Skeletal muscle satellite cell (primary cell): ENCODE measurements around the gene CALML5.

Experiments
- H3K27me3 ChIP-seq: 2 replicates; pipeline ENCODE4 v1.7.0; 2013; ENCODE audit warnings: low read length; ENCODE audit not compliant: control insufficient read depth, insufficient read depth
- H3K36me3 ChIP-seq: 2 replicates; pipeline ENCODE4 v1.7.0; 2013; ENCODE audit warnings: mild to moderate bottlenecking, control low read depth, low read length; ENCODE audit not compliant: insufficient read depth
- H3K4me1 ChIP-seq: 2 replicates; pipeline ENCODE4 v1.7.0; 2013; ENCODE audit warnings: low read length; ENCODE audit not compliant: control insufficient read depth, insufficient read depth
- H3K4me2 ChIP-seq: 2 replicates; pipeline ENCODE4 v1.7.0; 2013; ENCODE audit warnings: mild to moderate bottlenecking, low read length
- H3K4me3 ChIP-seq: 2 replicates; pipeline ENCODE4 v1.7.0; 2013; ENCODE audit warnings: low read length
- H3K9ac ChIP-seq: 2 replicates; pipeline ENCODE4 v1.7.0; 2013; ENCODE audit warnings: mild to moderate bottlenecking, low read depth, low read length, moderate library complexity
- H3K9me3 ChIP-seq: replicated peaks from 2 replicates; pipeline ENCODE4 v1.7.0; 2013; ENCODE audit warnings: mild to moderate bottlenecking, control low read depth, low read length

CALML5 gene

GRCh38 chr10:5540080-5540479 lies 40.7 kb upstream of the CALML5 start:
- Histone ChIP-seq H3K4me1 (peaks cover 5% of the 10 kb centered on the region), H3K27me3 (no peaks in the 10 kb centered on the region), H3K4me2 (no peak overlapping the region), H3K9ac (no peak overlapping the region), H3K4me3 (no peak overlapping the region), H3K9me3 (no peaks in the 10 kb centered on the region), H3K36me3 (no peaks in the 10 kb centered on the region)

- H3K9me3 ChIP-seq: no peaks in the 10 kb centered on the region
- H3K4me3 ChIP-seq: no peak overlapping the region
- no peaks in the 10 kb centered on the region for H3K27me3 ChIP-seq
- H3K4me1 ChIP-seq: peaks cover 15% of the 10 kb centered on the region
- no peaks in the 10 kb centered on the region for H3K36me3 ChIP-seq
- H3K4me2 ChIP-seq: no peak overlapping the region
- H3K9ac ChIP-seq: no peak overlapping the region
Observed at GRCh38 chr10:5538892-5539651, 39.7 kb upstream of the CALML5 start.

GRCh38 chr10:5538446-5538845 lies 39.1 kb upstream of the CALML5 start:
- no peak overlapping the region for H3K9ac ChIP-seq
- peaks cover 4% of the 10 kb centered on the region for H3K27me3 ChIP-seq
- no peak overlapping the region for H3K4me2 ChIP-seq
- H3K4me3 ChIP-seq: no peak overlapping the region
- no peaks in the 10 kb centered on the region for H3K9me3 ChIP-seq
- H3K36me3 ChIP-seq: no peaks in the 10 kb centered on the region
- peaks cover 16% of the 10 kb centered on the region for H3K4me1 ChIP-seq

GRCh38 chr10:5537684-5538083 lies 38.3 kb upstream of the CALML5 start:
- no peaks in the 10 kb centered on the region for H3K36me3 ChIP-seq
- H3K4me3 ChIP-seq: no peak overlapping the region
- H3K27me3 ChIP-seq: peaks cover 11% of the 10 kb centered on the region
- H3K4me1 ChIP-seq: peaks cover 16% of the 10 kb centered on the region
- H3K9ac ChIP-seq: no peak overlapping the region
- H3K9me3 ChIP-seq: no peaks in the 10 kb centered on the region
- no peak overlapping the region for H3K4me2 ChIP-seq

- Histone ChIP-seq H3K4me2 (no peak overlapping the region), H3K9me3 (no peaks in the 10 kb centered on the region), H3K27me3 (peaks cover 11% of the 10 kb centered on the region), H3K4me3 (no peak overlapping the region), H3K9ac (no peak overlapping the region), H3K4me1 (peaks cover 16% of the 10 kb centered on the region), H3K36me3 (no peaks in the 10 kb centered on the region)
Observed at GRCh38 chr10:5536486-5537081, 37.2 kb upstream of the CALML5 start.

- no peak overlapping the region for H3K4me3 ChIP-seq
- no peak overlapping the region for H3K4me2 ChIP-seq
- H3K9me3 ChIP-seq: no peaks in the 10 kb centered on the region
- H3K4me1 ChIP-seq: peaks cover 16% of the 10 kb centered on the region
- H3K27me3 ChIP-seq: peaks cover 16% of the 10 kb centered on the region
- no peaks in the 10 kb centered on the region for H3K36me3 ChIP-seq
- no peak overlapping the region for H3K9ac ChIP-seq
Observed at GRCh38 chr10:5534880-5535856, 35.8 kb upstream of the CALML5 start.

- peaks cover 16% of the 10 kb centered on the region for H3K4me1 ChIP-seq
- H3K36me3 ChIP-seq: no peaks in the 10 kb centered on the region
- H3K9me3 ChIP-seq: no peaks in the 10 kb centered on the region
- no peak overlapping the region for H3K9ac ChIP-seq
- peaks cover 16% of the 10 kb centered on the region for H3K27me3 ChIP-seq
- no peak overlapping the region for H3K4me3 ChIP-seq
- H3K4me2 ChIP-seq: peak overlapping the region; percentile 54
Observed at GRCh38 chr10:5534051-5534821, 34.9 kb upstream of the CALML5 start.

- Histone ChIP-seq H3K4me1 (peaks cover 16% of the 10 kb centered on the region), H3K9ac (no peak overlapping the region), H3K9me3 (no peaks in the 10 kb centered on the region), H3K4me2 (no peak overlapping the region), H3K27me3 (peaks cover 16% of the 10 kb centered on the region), H3K36me3 (no peaks in the 10 kb centered on the region), H3K4me3 (no peak overlapping the region)
Observed at GRCh38 chr10:5533098-5533731, 33.8 kb upstream of the CALML5 start.

- Histone ChIP-seq H3K4me3 (no peak overlapping the region), H3K36me3 (no peaks in the 10 kb centered on the region), H3K4me1 (peaks cover 16% of the 10 kb centered on the region), H3K9me3 (no peaks in the 10 kb centered on the region), H3K27me3 (peaks cover 19% of the 10 kb centered on the region), H3K9ac (no peak overlapping the region), H3K4me2 (no peak overlapping the region)
Observed at GRCh38 chr10:5532618-5533097, 33.3 kb upstream of the CALML5 start.

- Histone ChIP-seq H3K9me3 (no peaks in the 10 kb centered on the region), H3K4me2 (no peak overlapping the region), H3K4me1 (peaks cover 16% of the 10 kb centered on the region), H3K27me3 (peaks cover 20% of the 10 kb centered on the region), H3K36me3 (no peaks in the 10 kb centered on the region), H3K9ac (no peak overlapping the region), H3K4me3 (no peak overlapping the region)
Observed at GRCh38 chr10:5532307-5532605, 32.9 kb upstream of the CALML5 start.
